CMK (cell line): Measurements from ENCODE around the gene TEDC1.

Source experiments
- DNase-seq: peaks from one replicate; pipeline ENCODE4 v3.0.0-alpha.2; 2010; ENCODE audit warnings: low read depth

The TEDC1 gene

GRCh38 chr14:105526776-105527380, 35.8 kb downstream of the TEDC1 start:
- no peak for DNase-seq

GRCh38 chr14:105527381-105527825, 36.4 kb downstream of the TEDC1 start:
- no peak for DNase-seq

GRCh38 chr14:105527826-105528585, 37.0 kb downstream of the TEDC1 start:
- DNase-seq: peak; percentile 26

- DNase-seq: no peak
Measured at GRCh38 chr14:105528586-105529318, 37.7 kb downstream of the TEDC1 start.

GRCh38 chr14:105529319-105529568, 38.2 kb downstream of the TEDC1 start:
- no peak for DNase-seq

GRCh38 chr14:105529569-105530284, 38.7 kb downstream of the TEDC1 start:
- DNase-seq: no peak

- DNase-seq: no peak
Measured at GRCh38 chr14:105530285-105531087, 39.4 kb downstream of the TEDC1 start.

- no peak for DNase-seq
Measured at GRCh38 chr14:105531088-105531893, 40.2 kb downstream of the TEDC1 start.

- no peak for DNase-seq
Measured at GRCh38 chr14:105531894-105532623, 41.0 kb downstream of the TEDC1 start.

- no peak for DNase-seq
Measured at GRCh38 chr14:105532735-105533141, 41.7 kb downstream of the TEDC1 start.

- DNase-seq: no peak
Measured at GRCh38 chr14:105533391-105533790, 42.3 kb downstream of the TEDC1 start.

- DNase-seq: no peak
Measured at GRCh38 chr14:105533811-105534498, 42.9 kb downstream of the TEDC1 start.

GRCh38 chr14:105534586-105534985, 43.5 kb downstream of the TEDC1 start:
- DNase-seq: no peak

- no peak for DNase-seq
Measured at GRCh38 chr14:105536051-105536450, 45.0 kb downstream of the TEDC1 start.

- no peak for DNase-seq
Measured at GRCh38 chr14:105536691-105537579, 45.9 kb downstream of the TEDC1 start.

GRCh38 chr14:105537580-105538474, 46.8 kb downstream of the TEDC1 start:
- no peak for DNase-seq

GRCh38 chr14:105538481-105539049, 47.5 kb downstream of the TEDC1 start:
- no peak for DNase-seq
